Measurements from ENCODE around the gene SLC35B2. TPM values are rescaled to one million over a fixed set of nuclear protein-coding genes. Genes with fewer than 3 reads are reported as not detected.

SLC35B2 gene
- total and polyA plus RNA-seq, 9 of the 15 experiments (the other 6 are each of a cell fraction or from before 2014, with no cell fraction given): 14.5 to 59.1 (median 47.1) TPM

DNA sequence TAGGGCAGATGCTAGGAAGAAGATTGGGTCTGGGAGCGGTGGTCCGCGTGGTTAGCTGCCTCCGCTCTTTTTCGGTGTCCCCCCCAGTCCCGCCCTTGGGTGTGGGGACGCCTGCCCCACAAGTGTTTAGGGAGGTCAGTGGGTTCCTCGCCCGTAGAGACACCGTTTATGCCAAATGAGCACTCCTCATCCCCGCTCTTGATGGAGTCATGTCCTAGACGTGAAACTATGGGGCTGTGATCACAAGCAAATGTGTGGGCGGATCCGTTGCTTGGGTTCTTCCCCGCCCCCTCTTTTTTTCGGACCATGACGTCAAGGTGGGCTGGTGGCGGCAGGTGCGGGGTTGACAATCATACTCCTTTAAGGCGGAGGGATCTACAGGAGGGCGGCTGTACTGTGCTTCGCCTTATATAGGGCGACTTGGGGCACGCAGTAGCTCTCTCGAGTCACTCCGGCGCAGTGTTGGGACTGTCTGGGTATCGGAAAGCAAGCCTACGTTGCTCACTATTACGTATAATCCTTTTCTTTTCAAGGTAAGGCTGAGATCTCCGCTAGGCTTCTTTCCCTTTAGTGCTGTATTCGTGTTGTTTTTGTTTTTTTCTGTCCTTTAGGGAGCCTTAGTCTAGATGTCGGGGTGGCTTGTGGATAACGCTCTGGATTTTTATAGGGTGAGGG, 10.5 kb downstream of the SLC35B2 start, which contains the start of gene HSP90AB1 (continued):
- TF ChIP-seq MEF2D (tag; conservative IDR thresholded peaks at IDR 0.05; ENCODE audit: low read depth) (peak; percentile 76), HDAC1 (IDR thresholded peaks at IDR 0.05) (no peak; a peak in 1 of 4 replicates), HNRNPH1 (optimal IDR thresholded peaks at IDR 0.05; ENCODE audit: low read depth, low read length) (no peak), ATF7 (IDR thresholded peaks at IDR 0.05) (peak; percentile 97), RBFOX2 (IDR thresholded peaks at IDR 0.05; ENCODE audit: low read depth, low read length) (no peak), PHTF2 (CRISPR knock-in tag; IDR thresholded peaks at IDR 0.05) (no peak; the same call in 1 of the 2 replicates), ETV5 (CRISPR knock-in tag; IDR thresholded peaks at IDR 0.05; ENCODE audit: low read depth) (no peak), PTRF (tag; IDR thresholded peaks at IDR 0.05) (no peak), STAT5A (IDR thresholded peaks at IDR 0.05; ENCODE audit: borderline replicate concordance, low read length) (peak; percentile 73; the same call in 1 of the 2 replicates), SIRT6 (IDR thresholded peaks at IDR 0.05; ENCODE audit: low read depth, low read length) (no peak), POLR3A (IDR thresholded peaks at IDR 0.05; ENCODE audit: borderline replicate concordance, extremely low read depth, insufficient read depth, insufficient read length) (no peak), MAFG (tag; conservative IDR thresholded peaks at IDR 0.05) (no peak), SMAD3 (CRISPR knock-in tag; conservative IDR thresholded peaks at IDR 0.05) (no peak), ZNF253 (CRISPR knock-in tag; conservative IDR thresholded peaks at IDR 0.05) (no peak), ZC3H8 (IDR thresholded peaks at IDR 0.05) (peak; percentile 93; the same call in 1 of the 2 replicates), GATAD2B (IDR thresholded peaks at IDR 0.05; ENCODE audit: borderline replicate concordance) (peak; percentile 9; the same call in 1 of the 2 replicates), SREBF2 (CRISPR knock-in tag; IDR thresholded peaks at IDR 0.05) (no peak), TCF7L2 (IDR thresholded peaks at IDR 0.05; ENCODE audit: low read depth, low read length) (no peak), NR2C1 (IDR thresholded peaks at IDR 0.05) (peak; percentile 52; the same call in 1 of the 2 replicates), NR2C1 (tag; IDR thresholded peaks at IDR 0.05) (no peak), MAX (CRISPR knock-in tag; IDR thresholded peaks at IDR 0.05) (no peak), EHMT2 (IDR thresholded peaks at IDR 0.05) (no peak; the same call in 1 of the 2 replicates), TCF7 (IDR thresholded peaks at IDR 0.05; ENCODE audit: borderline replicate concordance) (0 out of 2 replicates have a peak, but pooled peaks have one; percentile 41), HOXB6 (CRISPR knock-in tag; IDR thresholded peaks at IDR 0.05; ENCODE audit: borderline replicate concordance) (no peak), MCM5 (IDR thresholded peaks at IDR 0.05; ENCODE audit: low read depth) (no peak), TAF15 (IDR thresholded peaks at IDR 0.05; ENCODE audit: low read depth, low read length) (no peak), KLF13 (tag; IDR thresholded peaks at IDR 0.05; ENCODE audit: borderline replicate concordance, low read depth) (peak; percentile 30; the same call in 1 of the 2 replicates), THRAP3 (IDR thresholded peaks at IDR 0.05; ENCODE audit: borderline replicate concordance) (peak; percentile 99)
- TF ChIP-seq, protein P1, sequence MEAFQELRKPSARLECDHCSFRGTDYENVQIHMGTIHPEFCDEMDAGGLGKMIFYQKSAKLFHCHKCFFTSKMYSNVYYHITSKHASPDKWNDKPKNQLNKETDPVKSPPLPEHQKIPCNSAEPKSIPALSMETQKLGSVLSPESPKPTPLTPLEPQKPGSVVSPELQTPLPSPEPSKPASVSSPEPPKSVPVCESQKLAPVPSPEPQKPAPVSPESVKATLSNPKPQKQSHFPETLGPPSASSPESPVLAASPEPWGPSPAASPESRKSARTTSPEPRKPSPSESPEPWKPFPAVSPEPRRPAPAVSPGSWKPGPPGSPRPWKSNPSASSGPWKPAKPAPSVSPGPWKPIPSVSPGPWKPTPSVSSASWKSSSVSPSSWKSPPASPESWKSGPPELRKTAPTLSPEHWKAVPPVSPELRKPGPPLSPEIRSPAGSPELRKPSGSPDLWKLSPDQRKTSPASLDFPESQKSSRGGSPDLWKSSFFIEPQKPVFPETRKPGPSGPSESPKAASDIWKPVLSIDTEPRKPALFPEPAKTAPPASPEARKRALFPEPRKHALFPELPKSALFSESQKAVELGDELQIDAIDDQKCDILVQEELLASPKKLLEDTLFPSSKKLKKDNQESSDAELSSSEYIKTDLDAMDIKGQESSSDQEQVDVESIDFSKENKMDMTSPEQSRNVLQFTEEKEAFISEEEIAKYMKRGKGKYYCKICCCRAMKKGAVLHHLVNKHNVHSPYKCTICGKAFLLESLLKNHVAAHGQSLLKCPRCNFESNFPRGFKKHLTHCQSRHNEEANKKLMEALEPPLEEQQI (IDR thresholded peaks at IDR 0.05): peak; percentile 53

Data from K562 (cell line).